Measurements from ENCODE around the gene DDX10. TPM values are rescaled to one million over a fixed set of nuclear protein-coding genes. Genes with fewer than 3 reads are reported as not detected.

The DDX10 gene
- polyA plus RNA-seq, 1 donor from 2014 or later: 15.9 TPM

DNA sequence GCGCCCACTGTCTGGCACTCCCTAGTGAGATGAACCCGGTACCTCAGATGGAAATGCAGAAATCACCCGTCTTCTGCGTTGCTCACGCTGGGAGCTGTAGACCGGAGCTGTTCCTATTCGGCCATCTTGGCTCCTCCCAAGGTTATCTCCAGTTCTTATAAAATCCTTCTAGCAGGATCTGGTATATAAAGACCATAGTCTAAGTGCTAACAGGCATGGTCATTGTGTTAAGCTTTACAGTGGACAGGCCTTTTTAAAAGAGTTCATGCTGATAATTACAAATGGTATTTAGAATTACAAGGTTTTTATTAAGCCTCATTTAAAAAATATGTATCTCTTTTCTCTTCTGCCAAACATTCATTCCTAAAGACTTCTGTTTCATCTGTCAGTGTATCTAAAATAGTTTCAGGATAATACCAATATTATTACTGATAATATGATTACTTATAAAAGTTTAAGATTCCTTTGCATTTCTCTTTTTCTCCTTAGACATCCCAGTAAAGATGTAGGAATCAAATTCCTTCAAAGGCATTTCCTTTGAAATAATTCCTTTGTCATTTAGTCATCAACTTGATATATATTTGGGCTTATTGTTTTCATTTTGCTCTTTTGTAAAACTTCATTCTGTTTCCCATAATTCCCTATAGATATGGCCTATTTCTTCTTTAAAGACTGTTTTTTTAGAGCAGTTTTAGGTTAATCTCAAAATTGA, 20.7 kb downstream of the DDX10 start:
- H3F3A ChIP-seq (ENCODE audit: insufficient read depth, low read length, poor library complexity, severe bottlenecking): no peaks in the 10 kb centered on the region
- no peaks in the 10 kb centered on the region for H3K79me2 ChIP-seq (replicated peaks; ENCODE audit: insufficient read depth, low read length)
- H3K9me2 ChIP-seq (ENCODE audit: insufficient read depth, low read length): no peaks in the 10 kb centered on the region
- H2AFZ ChIP-seq (ENCODE audit: low read depth, low read length): no peak overlapping the region
- TF ChIP-seq RAD21 (conservative IDR thresholded peaks at IDR 0.05): no peak
- no peak for TF ChIP-seq POLR2AphosphoS5 (IDR thresholded peaks at IDR 0.05)
- no peak for TF ChIP-seq REST (IDR thresholded peaks at IDR 0.05; ENCODE audit: borderline replicate concordance)
- TF ChIP-seq, protein P1, sequence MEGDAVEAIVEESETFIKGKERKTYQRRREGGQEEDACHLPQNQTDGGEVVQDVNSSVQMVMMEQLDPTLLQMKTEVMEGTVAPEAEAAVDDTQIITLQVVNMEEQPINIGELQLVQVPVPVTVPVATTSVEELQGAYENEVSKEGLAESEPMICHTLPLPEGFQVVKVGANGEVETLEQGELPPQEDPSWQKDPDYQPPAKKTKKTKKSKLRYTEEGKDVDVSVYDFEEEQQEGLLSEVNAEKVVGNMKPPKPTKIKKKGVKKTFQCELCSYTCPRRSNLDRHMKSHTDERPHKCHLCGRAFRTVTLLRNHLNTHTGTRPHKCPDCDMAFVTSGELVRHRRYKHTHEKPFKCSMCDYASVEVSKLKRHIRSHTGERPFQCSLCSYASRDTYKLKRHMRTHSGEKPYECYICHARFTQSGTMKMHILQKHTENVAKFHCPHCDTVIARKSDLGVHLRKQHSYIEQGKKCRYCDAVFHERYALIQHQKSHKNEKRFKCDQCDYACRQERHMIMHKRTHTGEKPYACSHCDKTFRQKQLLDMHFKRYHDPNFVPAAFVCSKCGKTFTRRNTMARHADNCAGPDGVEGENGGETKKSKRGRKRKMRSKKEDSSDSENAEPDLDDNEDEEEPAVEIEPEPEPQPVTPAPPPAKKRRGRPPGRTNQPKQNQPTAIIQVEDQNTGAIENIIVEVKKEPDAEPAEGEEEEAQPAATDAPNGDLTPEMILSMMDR (IDR thresholded peaks at IDR 0.05; ENCODE audit: poor library complexity, severe bottlenecking): no peak
- TF ChIP-seq TAF1 (IDR thresholded peaks at IDR 0.05; ENCODE audit: low read depth): no peak
- TF ChIP-seq MXI1 (conservative IDR thresholded peaks at IDR 0.05; ENCODE audit: poor library complexity, severe bottlenecking): no peak
- TF ChIP-seq SMC3 (conservative IDR thresholded peaks at IDR 0.05; ENCODE audit: poor library complexity): no peak
- no peak for TF ChIP-seq EZH2 (IDR thresholded peaks at IDR 0.05; ENCODE audit: borderline replicate concordance, insufficient read depth, low read length, poor library complexity, severe bottlenecking)
- TF ChIP-seq EP300 (conservative IDR thresholded peaks at IDR 0.05; ENCODE audit: poor library complexity, severe bottlenecking): no peak
- H4K20me1 ChIP-seq (ENCODE audit: insufficient read depth): no peaks in the 10 kb centered on the region
- H3K27ac ChIP-seq (ENCODE audit: low read length): no peak overlapping the region
- no peak overlapping the region for H3K4me2 ChIP-seq (ENCODE audit: low read length)
- H3K9me3 ChIP-seq (ENCODE audit: low read length): no peaks in the 10 kb centered on the region
- H3K27me3 ChIP-seq (ENCODE audit: insufficient read depth, low read depth, low read length): no peaks in the 10 kb centered on the region
- H3K9ac ChIP-seq (ENCODE audit: low read length): no peak overlapping the region
- no peak overlapping the region for H3K4me3 ChIP-seq (ENCODE audit: low read length)
- peaks cover 3% of the 10 kb centered on the region for H3K36me3 ChIP-seq (ENCODE audit: insufficient read depth, low read length)

- Histone ChIP-seq H3K9me3 (ENCODE audit: low read length) (no peaks in the 10 kb centered on the region), H3K36me3 (ENCODE audit: insufficient read depth, low read length) (peaks cover 3% of the 10 kb centered on the region), H3K79me2 (replicated peaks; ENCODE audit: insufficient read depth, low read length) (no peaks in the 10 kb centered on the region), H2AFZ (ENCODE audit: low read depth, low read length) (no peak overlapping the region), H3K4me3 (ENCODE audit: low read length) (no peak overlapping the region), H3K27ac (ENCODE audit: low read length) (no peak overlapping the region), H4K20me1 (ENCODE audit: insufficient read depth) (no peaks in the 10 kb centered on the region), H3F3A (ENCODE audit: insufficient read depth, low read length, poor library complexity, severe bottlenecking) (no peaks in the 10 kb centered on the region), H3K4me2 (ENCODE audit: low read length) (no peak overlapping the region), H3K27me3 (ENCODE audit: insufficient read depth, low read depth, low read length) (no peaks in the 10 kb centered on the region), H3K9me2 (ENCODE audit: insufficient read depth, low read length) (no peaks in the 10 kb centered on the region), H3K9ac (ENCODE audit: low read length) (no peak overlapping the region)
- TF ChIP-seq REST (IDR thresholded peaks at IDR 0.05; ENCODE audit: borderline replicate concordance) (no peak), EZH2 (IDR thresholded peaks at IDR 0.05; ENCODE audit: borderline replicate concordance, insufficient read depth, low read length, poor library complexity, severe bottlenecking) (no peak), TAF1 (IDR thresholded peaks at IDR 0.05; ENCODE audit: low read depth) (no peak), SMC3 (conservative IDR thresholded peaks at IDR 0.05; ENCODE audit: poor library complexity) (no peak), MXI1 (conservative IDR thresholded peaks at IDR 0.05; ENCODE audit: poor library complexity, severe bottlenecking) (no peak), RAD21 (conservative IDR thresholded peaks at IDR 0.05) (no peak), EP300 (conservative IDR thresholded peaks at IDR 0.05; ENCODE audit: poor library complexity, severe bottlenecking) (no peak), POLR2AphosphoS5 (IDR thresholded peaks at IDR 0.05) (no peak)
- TF ChIP-seq, protein P1 (IDR thresholded peaks at IDR 0.05; ENCODE audit: poor library complexity, severe bottlenecking): no peak
Measured at GRCh38 chr11:108693852-108694251, 29.0 kb downstream of the DDX10 start.
